ENCODE data around the gene RNF166. TPM values are rescaled to one million over a fixed set of nuclear protein-coding genes. Genes with fewer than 3 reads are reported as not detected.

Gene RNF166
- total RNA-seq, 1 donor: 14.5 TPM

- H3K4me2 ChIP-seq (ENCODE audit: insufficient read depth, low read length): no peak overlapping the region
- no peak overlapping the region for H2AFZ ChIP-seq (ENCODE audit: low read length)
- H3K27ac ChIP-seq (ENCODE audit: low read depth, low read length): no peak overlapping the region
- DNase-seq (ENCODE audit: insufficient read length, low spot score, missing footprints): no peak
- H3K27me3 ChIP-seq (ENCODE audit: insufficient read depth, low read length): no peaks in the 10 kb centered on the region
- peaks cover 14% of the 10 kb centered on the region for H3K79me2 ChIP-seq (ENCODE audit: insufficient read depth, low read length)
- no peak overlapping the region for H3K4me3 ChIP-seq (ENCODE audit: insufficient read depth, low read length)
- peaks cover 25% of the 10 kb centered on the region for H4K20me1 ChIP-seq (ENCODE audit: insufficient read depth, low read length)
- H3K36me3 ChIP-seq (ENCODE audit: insufficient read depth, low read length): peaks cover 79% of the 10 kb centered on the region
- no peaks in the 10 kb centered on the region for H3K4me1 ChIP-seq (ENCODE audit: insufficient read depth, low read length)
- H3K9me3 ChIP-seq (ENCODE audit: low read depth, low read length): no peaks in the 10 kb centered on the region
- TF ChIP-seq, protein P1, sequence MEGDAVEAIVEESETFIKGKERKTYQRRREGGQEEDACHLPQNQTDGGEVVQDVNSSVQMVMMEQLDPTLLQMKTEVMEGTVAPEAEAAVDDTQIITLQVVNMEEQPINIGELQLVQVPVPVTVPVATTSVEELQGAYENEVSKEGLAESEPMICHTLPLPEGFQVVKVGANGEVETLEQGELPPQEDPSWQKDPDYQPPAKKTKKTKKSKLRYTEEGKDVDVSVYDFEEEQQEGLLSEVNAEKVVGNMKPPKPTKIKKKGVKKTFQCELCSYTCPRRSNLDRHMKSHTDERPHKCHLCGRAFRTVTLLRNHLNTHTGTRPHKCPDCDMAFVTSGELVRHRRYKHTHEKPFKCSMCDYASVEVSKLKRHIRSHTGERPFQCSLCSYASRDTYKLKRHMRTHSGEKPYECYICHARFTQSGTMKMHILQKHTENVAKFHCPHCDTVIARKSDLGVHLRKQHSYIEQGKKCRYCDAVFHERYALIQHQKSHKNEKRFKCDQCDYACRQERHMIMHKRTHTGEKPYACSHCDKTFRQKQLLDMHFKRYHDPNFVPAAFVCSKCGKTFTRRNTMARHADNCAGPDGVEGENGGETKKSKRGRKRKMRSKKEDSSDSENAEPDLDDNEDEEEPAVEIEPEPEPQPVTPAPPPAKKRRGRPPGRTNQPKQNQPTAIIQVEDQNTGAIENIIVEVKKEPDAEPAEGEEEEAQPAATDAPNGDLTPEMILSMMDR (IDR thresholded peaks at IDR 0.05; ENCODE audit: extremely low read depth, low read depth, low read length): no peak
These were observed 10.4 kb upstream of the RNF166 start for GRCh38 chr16:88716601-88717001.

- TF ChIP-seq, protein P1 (IDR thresholded peaks at IDR 0.05; ENCODE audit: extremely low read depth, low read depth, low read length): no peak
- Histone ChIP-seq H2AFZ (ENCODE audit: low read length) (no peak overlapping the region), H3K79me2 (ENCODE audit: insufficient read depth, low read length) (peaks cover 14% of the 10 kb centered on the region), H3K4me3 (ENCODE audit: insufficient read depth, low read length) (no peak overlapping the region), H3K36me3 (ENCODE audit: insufficient read depth, low read length) (peaks cover 79% of the 10 kb centered on the region), H3K4me1 (ENCODE audit: insufficient read depth, low read length) (no peaks in the 10 kb centered on the region), H3K27me3 (ENCODE audit: insufficient read depth, low read length) (no peaks in the 10 kb centered on the region), H4K20me1 (ENCODE audit: insufficient read depth, low read length) (peaks cover 28% of the 10 kb centered on the region), H3K27ac (ENCODE audit: low read depth, low read length) (no peak overlapping the region), H3K9me3 (ENCODE audit: low read depth, low read length) (no peaks in the 10 kb centered on the region), H3K4me2 (ENCODE audit: insufficient read depth, low read length) (no peak overlapping the region)
- no peak for DNase-seq (ENCODE audit: insufficient read length, low spot score, missing footprints)
These were observed 10.0 kb upstream of the RNF166 start for GRCh38 chr16:88716201-88716600.

- Histone ChIP-seq H4K20me1 (ENCODE audit: insufficient read depth, low read length) (peaks cover 24% of the 10 kb centered on the region), H3K4me1 (ENCODE audit: insufficient read depth, low read length) (no peaks in the 10 kb centered on the region), H3K27me3 (ENCODE audit: insufficient read depth, low read length) (no peaks in the 10 kb centered on the region), H3K27ac (ENCODE audit: low read depth, low read length) (no peak overlapping the region), H2AFZ (ENCODE audit: low read length) (no peak overlapping the region), H3K79me2 (ENCODE audit: insufficient read depth, low read length) (peaks cover 20% of the 10 kb centered on the region), H3K4me2 (ENCODE audit: insufficient read depth, low read length) (no peak overlapping the region), H3K36me3 (ENCODE audit: insufficient read depth, low read length) (peaks cover 74% of the 10 kb centered on the region), H3K4me3 (ENCODE audit: insufficient read depth, low read length) (no peak overlapping the region), H3K9me3 (ENCODE audit: low read depth, low read length) (no peaks in the 10 kb centered on the region)
- DNase-seq (ENCODE audit: insufficient read length, low spot score, missing footprints): no peak
- TF ChIP-seq, protein P1 (IDR thresholded peaks at IDR 0.05; ENCODE audit: extremely low read depth, low read depth, low read length): no peak
These were observed 9.3 kb upstream of the RNF166 start for GRCh38 chr16:88715312-88716190.
